ENCODE data around the gene HYAL2.

DNA sequence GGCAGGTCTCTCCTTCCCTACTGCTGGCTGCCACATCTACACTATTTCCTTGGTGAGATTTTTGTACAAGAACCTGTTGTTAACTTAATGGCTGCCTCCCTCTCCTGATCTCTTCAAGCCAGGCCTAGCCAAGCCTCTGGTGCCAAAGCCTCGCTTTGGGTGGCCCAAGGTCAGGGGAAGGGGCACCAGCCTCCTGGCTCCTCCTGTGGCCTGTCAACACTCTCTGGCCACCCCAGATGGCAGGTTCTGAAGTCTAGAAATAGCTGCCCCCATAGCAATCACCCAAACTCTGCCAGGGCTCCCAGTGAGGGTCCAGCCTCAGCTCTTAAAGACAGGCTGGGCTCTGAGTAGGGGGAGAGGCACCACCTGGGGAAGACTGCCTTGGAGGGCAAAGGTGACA lies 35.3 kb downstream of the HYAL2 start:
- TF ChIP-seq ZNF274 (IDR thresholded peaks at IDR 0.05; ENCODE audit: low read depth, low read length) (no peak), YY1 (IDR thresholded peaks at IDR 0.05; ENCODE audit: insufficient read depth, insufficient read length) (no peak), SUZ12 (IDR thresholded peaks at IDR 0.05; ENCODE audit: extremely low read depth, insufficient read depth, insufficient read length) (no peak)
